22Rv1 (cell line): ENCODE measurements around the gene AEN.

Experiments used
- H3K27ac ChIP-seq: fragments of 450-650 bp; 2 replicates; pipeline ENCODE4 v1.5.1; 2017
- CTCF ChIP-seq: fragments of 450-650 bp; IDR thresholded peaks from 2 replicates; pipeline ENCODE4 v1.5.1; 2017; ENCODE audit warnings: mild to moderate bottlenecking
- ZFX ChIP-seq: fragments of 450-650 bp; IDR thresholded peaks from 2 replicates; pipeline ENCODE4 v1.6.1; 2017; ENCODE audit warnings: antibody characterized with exemption, borderline replicate concordance

Gene AEN

GRCh38 chr15:88628018-88628654 lies 7.0 kb downstream of the AEN start:
- TF ChIP-seq ZFX (no peak), CTCF (no peak)
- H3K27ac ChIP-seq: no peak overlapping the region

GRCh38 chr15:88629071-88629470 lies 7.9 kb downstream of the AEN start:
- 0 out of 2 replicates have a peak overlapping the region, but pooled peaks have one; percentile 13 for H3K27ac ChIP-seq
- no peak for TF ChIP-seq CTCF
- TF ChIP-seq ZFX: no peak

GRCh38 chr15:88630141-88630721 lies 9.1 kb downstream of the AEN start:
- TF ChIP-seq CTCF: no peak
- no peak for TF ChIP-seq ZFX

GRCh38 chr15:88630798-88631463 lies 9.8 kb downstream of the AEN start:
- H3K27ac ChIP-seq: peak overlapping the region; percentile 13; the same call in 1 of the 2 replicates
- TF ChIP-seq ZFX: no peak
- no peak for TF ChIP-seq CTCF

More at GRCh38 chr15:88630141-88630721, 9.1 kb downstream of the AEN start:
- H3K27ac ChIP-seq: peak overlapping the region; percentile 13; the same call in 1 of the 2 replicates

- no peak for TF ChIP-seq CTCF
- TF ChIP-seq ZFX: no peak
- H3K27ac ChIP-seq: no peak overlapping the region
Observed at GRCh38 chr15:88631464-88632028, 10.4 kb downstream of the AEN start.

GRCh38 chr15:88632797-88633196 lies 11.7 kb downstream of the AEN start:
- peak overlapping the region; percentile 28; the same call in 1 of the 2 replicates for H3K27ac ChIP-seq

- no peak overlapping the region for H3K27ac ChIP-seq
Observed at GRCh38 chr15:88634449-88634848, 13.3 kb downstream of the AEN start.

More at GRCh38 chr15:88634449-88634848, 13.3 kb downstream of the AEN start:
- TF ChIP-seq CTCF: no peak
